H1 (cell line): Measurements from ENCODE around the gene NUP50. TPM values are rescaled to one million over a fixed set of nuclear protein-coding genes. Genes with fewer than 3 reads are reported as not detected.

Experiments used
- CHD7 ChIP-seq: fragments of 300-600 bp; sonication (generic); IDR thresholded peaks from 2 replicates; pipeline ENCODE4 v1.7.1; 2012; ENCODE audit warnings: low read length, moderate library complexity, mild to moderate bottlenecking, inconsistent platforms; ENCODE audit not compliant: insufficient replicate concordance
- CTCF ChIP-seq, 3 experiments: IDR thresholded peaks; 1 replicate in 2 of 3; 2 replicates in 1 of 3; pipeline versions ENCODE4 v1.5.1 to v1.6.1; 2011; ENCODE audit warnings: low read length in 3 of 3, mild to moderate bottlenecking in 3 of 3, inconsistent platforms in 2 of 3, low read depth in 1 of 3, moderate library complexity in 1 of 3; ENCODE audit not compliant: insufficient read depth in 1 of 3; ENCODE audit errors: control extremely low read depth in 1 of 3
- MAX ChIP-seq: IDR thresholded peaks from 2 replicates; pipeline ENCODE4 v1.6.1; 2012; ENCODE audit warnings: inconsistent platforms
- RAD21 ChIP-seq, 2 experiments: IDR thresholded peaks in 1 of 2; conservative IDR thresholded peaks in 1 of 2; 2 replicates each; pipeline ENCODE4 v1.6.1; 2011; ENCODE audit warnings: low read depth in 2 of 2, low read length in 2 of 2, improper control_type of control experiment in 1 of 2, inconsistent platforms in 1 of 2, mild to moderate bottlenecking in 1 of 2, moderate library complexity in 1 of 2
- SAP30 ChIP-seq: fragments of 300-600 bp; sonication (generic); IDR thresholded peaks from 2 replicates; pipeline ENCODE4 v1.7.1; 2012; ENCODE audit warnings: low read length, moderate library complexity, mild to moderate bottlenecking, inconsistent platforms; ENCODE audit not compliant: insufficient read depth, insufficient replicate concordance
- polyA plus RNA-seq, 7 experiments: library from polyadenylated mRNA; depleted of rRNA in 3 of 7; stranded (reverse) in 5 of 7; unstranded in 2 of 7; fragments of >200 nt in 5 of 7; fragments of 200-250 nt in 2 of 7; gene quantifications; 1 replicate in 5 of 7; 2 replicates in 1 of 7; 4 replicates in 1 of 7; pipeline versions ENCODE4 v1.2.1 to v1.2.3, GENCODE V29; 2011 to 2013; ENCODE audit warnings: missing spikeins in 2 of 7, mixed read lengths in 2 of 7
- total RNA-seq: library from RNA; stranded (reverse); fragmentation: NEBNext Ultra II Directional; extraction: Animal tissue kit (Norgen Biotek cat#: 25700); gene quantifications from 2 replicates; pipeline ENCODE4 v1.2.1, GENCODE V29; 2021

Gene NUP50
- total and polyA plus RNA-seq, 2 of the 8 experiments (the other 6 are each of a cell fraction or from before 2014, with no cell fraction given): 20.0 to 112 TPM

DNA sequence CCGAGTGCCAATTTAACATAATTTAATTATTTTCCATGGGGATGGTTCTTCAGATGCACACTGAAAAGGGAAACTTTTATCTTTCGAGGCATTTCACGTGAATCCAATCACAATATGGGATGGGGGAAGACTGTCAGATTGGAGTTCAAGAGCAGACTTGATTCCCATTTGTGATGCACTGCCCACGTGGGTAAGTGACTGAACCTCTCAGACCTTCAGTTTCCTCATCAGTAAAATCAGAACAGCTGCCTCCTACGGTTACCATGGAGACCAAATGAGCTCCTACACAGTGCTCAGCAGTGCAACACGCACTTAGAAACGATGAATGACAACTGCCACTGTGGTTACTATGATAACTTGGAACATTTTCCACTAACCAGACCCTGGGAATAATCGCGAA is 55.3 kb downstream of the NUP50 start (continued):
- TF ChIP-seq CHD7: no peak
- TF ChIP-seq MAX: no peak
- no peak for TF ChIP-seq SAP30
- TF ChIP-seq RAD21 (IDR thresholded peaks at IDR 0.05 in 1 of 2, conservative IDR thresholded peaks at IDR 0.05 in 1 of 2; ENCODE audit: low read depth in 2 of 2, low read length in 2 of 2): no peak
- TF ChIP-seq CTCF (IDR thresholded peaks at IDR 0.05; ENCODE audit: control extremely low read depth in 1 of 3, insufficient read depth in 1 of 3, low read depth in 1 of 3, low read length in 3 of 3): no peak
